Peyer's patch (tissue), 4 donors: ENCODE data around the gene NEK9.

Experiments used
- CTCF ChIP-seq, 6 experiments: fragments of 450-650 bp in 4 of 6; fragments of 200-600 bp in 2 of 6; sonication (generic) in 1 of 6; IDR thresholded peaks; one replicate each; pipeline ENCODE4 v1.5.1; 2017 to 2019; ENCODE audit warnings: antibody characterized with exemption in 6 of 6, mild to moderate bottlenecking in 3 of 6, moderate library complexity in 1 of 6
- POLR2A ChIP-seq, 2 donors: fragments of 450-650 bp; IDR thresholded peaks; one replicate each; pipeline ENCODE4 v1.5.1; 2017; ENCODE audit warnings: antibody characterized with exemption in 2 of 2, mild to moderate bottlenecking in 2 of 2, moderate library complexity in 2 of 2

- TF ChIP-seq CTCF (IDR thresholded peaks at IDR 0.05), result no peak
- no peak for TF ChIP-seq POLR2A (IDR thresholded peaks at IDR 0.05)
These were observed 35.6 kb downstream of the NEK9 start for GRCh38 chr14:75091251-75091650.
